ENCODE results near the gene LMCD1.

Gene LMCD1, protein sequence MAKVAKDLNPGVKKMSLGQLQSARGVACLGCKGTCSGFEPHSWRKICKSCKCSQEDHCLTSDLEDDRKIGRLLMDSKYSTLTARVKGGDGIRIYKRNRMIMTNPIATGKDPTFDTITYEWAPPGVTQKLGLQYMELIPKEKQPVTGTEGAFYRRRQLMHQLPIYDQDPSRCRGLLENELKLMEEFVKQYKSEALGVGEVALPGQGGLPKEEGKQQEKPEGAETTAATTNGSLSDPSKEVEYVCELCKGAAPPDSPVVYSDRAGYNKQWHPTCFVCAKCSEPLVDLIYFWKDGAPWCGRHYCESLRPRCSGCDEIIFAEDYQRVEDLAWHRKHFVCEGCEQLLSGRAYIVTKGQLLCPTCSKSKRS

DNA sequence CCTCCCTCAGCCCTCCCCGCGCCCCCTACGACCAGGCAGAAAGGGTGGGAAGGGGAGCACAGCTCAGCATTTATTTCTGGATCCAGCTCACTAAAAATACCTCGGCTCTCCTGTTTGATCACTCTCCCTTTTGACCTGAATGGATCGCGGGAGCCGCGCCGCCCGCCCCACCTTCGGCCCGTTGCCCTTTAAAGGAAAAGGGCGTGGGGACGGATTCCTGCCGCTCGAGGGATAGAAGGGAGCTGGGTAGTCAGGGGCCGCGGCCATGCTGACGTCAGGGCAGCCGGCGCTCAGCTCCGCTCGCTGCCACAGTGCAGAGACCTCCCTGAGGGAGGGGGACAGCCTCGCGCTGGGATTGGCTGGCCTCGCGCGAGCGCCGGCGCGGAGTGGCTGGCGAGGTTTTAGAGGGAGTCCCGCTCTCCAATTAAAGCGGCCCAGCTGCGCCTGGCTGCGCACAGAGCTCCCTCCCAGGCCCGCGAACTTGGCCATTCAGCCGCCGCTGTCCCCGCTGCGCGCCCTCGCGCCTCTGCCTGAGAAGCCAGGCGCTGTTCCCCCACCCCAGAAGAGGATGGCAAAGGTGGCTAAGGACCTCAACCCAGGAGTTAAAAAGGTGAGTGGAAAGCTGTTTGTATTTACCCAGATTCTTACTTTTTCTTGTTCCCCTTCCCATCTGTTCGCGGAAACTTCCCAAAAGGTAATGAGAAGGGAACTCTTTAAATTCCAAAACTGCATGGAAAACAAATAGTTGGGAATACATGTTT lies at the start of gene LMCD1:
TSS of gene LMCD1 (plus strand) at position 453 of the 761 bp plus-strand sequence. CDS start at position 569, 116 bp downstream.
- no peaks in the 10 kb centered on the region for H3K9me2 ChIP-seq (replicated peaks; ENCODE audit: insufficient read depth, low read length)
- H3F3A ChIP-seq (ENCODE audit: insufficient read depth): no peaks in the 10 kb centered on the region
- H3K4me3 ChIP-seq (ENCODE audit: insufficient read depth, low read length, poor library complexity, severe bottlenecking): peak within 1 kb of the TSS; percentile 36
- no peak for TF ChIP-seq EZH2phosphoT487 (conservative IDR thresholded peaks at IDR 0.05; ENCODE audit: low read length)
- TF ChIP-seq, protein P1, sequence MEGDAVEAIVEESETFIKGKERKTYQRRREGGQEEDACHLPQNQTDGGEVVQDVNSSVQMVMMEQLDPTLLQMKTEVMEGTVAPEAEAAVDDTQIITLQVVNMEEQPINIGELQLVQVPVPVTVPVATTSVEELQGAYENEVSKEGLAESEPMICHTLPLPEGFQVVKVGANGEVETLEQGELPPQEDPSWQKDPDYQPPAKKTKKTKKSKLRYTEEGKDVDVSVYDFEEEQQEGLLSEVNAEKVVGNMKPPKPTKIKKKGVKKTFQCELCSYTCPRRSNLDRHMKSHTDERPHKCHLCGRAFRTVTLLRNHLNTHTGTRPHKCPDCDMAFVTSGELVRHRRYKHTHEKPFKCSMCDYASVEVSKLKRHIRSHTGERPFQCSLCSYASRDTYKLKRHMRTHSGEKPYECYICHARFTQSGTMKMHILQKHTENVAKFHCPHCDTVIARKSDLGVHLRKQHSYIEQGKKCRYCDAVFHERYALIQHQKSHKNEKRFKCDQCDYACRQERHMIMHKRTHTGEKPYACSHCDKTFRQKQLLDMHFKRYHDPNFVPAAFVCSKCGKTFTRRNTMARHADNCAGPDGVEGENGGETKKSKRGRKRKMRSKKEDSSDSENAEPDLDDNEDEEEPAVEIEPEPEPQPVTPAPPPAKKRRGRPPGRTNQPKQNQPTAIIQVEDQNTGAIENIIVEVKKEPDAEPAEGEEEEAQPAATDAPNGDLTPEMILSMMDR (IDR thresholded peaks at IDR 0.05; ENCODE audit: insufficient read depth, low read length, poor library complexity, severe bottlenecking): no peak
- H3K36me3 ChIP-seq (ENCODE audit: low read length): no peaks in the 10 kb centered on the region
- no peaks in the 10 kb centered on the region for H4K20me1 ChIP-seq (ENCODE audit: low read depth, low read length)
- peak within 1 kb of the TSS; percentile 49 for H3K4me2 ChIP-seq (ENCODE audit: low read depth, low read length, poor library complexity, severe bottlenecking)
- no peaks in the 10 kb centered on the region for H3K79me2 ChIP-seq (ENCODE audit: insufficient read depth, low read length)
- no peaks in the 10 kb centered on the region for H3K9me3 ChIP-seq (ENCODE audit: insufficient read depth, low read length)
- H2AFZ ChIP-seq (ENCODE audit: low read depth, low read length, severe bottlenecking): peak within 1 kb of the TSS; percentile 78
- no peak within 1 kb of the TSS for H3K27ac ChIP-seq (ENCODE audit: low read depth, low read length)
- peak within 1 kb of the TSS; percentile 25; the same call in 1 of the 2 replicates for H3K9ac ChIP-seq (ENCODE audit: low read length)
- H3K27me3 ChIP-seq (ENCODE audit: low read length): no peaks in the 10 kb centered on the region

DNA sequence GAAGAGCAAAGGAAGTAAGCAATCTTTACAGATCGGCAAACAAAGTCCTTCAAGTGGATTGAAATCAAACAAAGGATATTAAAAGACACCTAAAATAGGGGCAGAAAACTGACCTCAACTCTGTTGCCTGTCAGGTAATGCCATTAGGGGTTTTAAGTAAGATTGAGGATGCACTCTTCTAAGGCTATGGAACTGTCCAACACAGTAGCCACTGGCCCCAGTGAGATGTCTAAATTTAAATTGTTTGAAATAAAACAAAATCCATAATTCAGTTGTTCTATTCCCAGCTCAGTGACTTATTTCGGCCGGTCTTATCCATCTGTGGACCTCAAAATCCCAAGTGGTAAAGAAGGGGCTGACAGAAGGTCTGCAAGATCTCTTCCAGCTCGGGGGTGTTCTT lies 49.5 kb upstream of the LMCD1 start:
- no peak overlapping the region for H3K4me3 ChIP-seq (ENCODE audit: insufficient read depth, low read length, poor library complexity, severe bottlenecking)
- H3F3A ChIP-seq (ENCODE audit: insufficient read depth): no peaks in the 10 kb centered on the region
- no peaks in the 10 kb centered on the region for H3K9me2 ChIP-seq (replicated peaks; ENCODE audit: insufficient read depth, low read length)
- H3K27ac ChIP-seq (ENCODE audit: low read depth, low read length): no peak overlapping the region
- H3K4me2 ChIP-seq (ENCODE audit: low read depth, low read length, poor library complexity, severe bottlenecking): no peak overlapping the region
- H3K27me3 ChIP-seq (ENCODE audit: low read length): 0 out of 2 replicates have a peak, but pooled peaks cover 4% of the 10 kb centered on the region
- TF ChIP-seq, protein P1 (IDR thresholded peaks at IDR 0.05; ENCODE audit: insufficient read depth, low read length, poor library complexity, severe bottlenecking): no peak
- no peak for TF ChIP-seq EZH2phosphoT487 (conservative IDR thresholded peaks at IDR 0.05; ENCODE audit: low read length)
- no peak overlapping the region for H3K9ac ChIP-seq (ENCODE audit: low read length)
- no peaks in the 10 kb centered on the region for H3K9me3 ChIP-seq (ENCODE audit: insufficient read depth, low read length)
- H3K36me3 ChIP-seq (ENCODE audit: low read length): no peaks in the 10 kb centered on the region
- H2AFZ ChIP-seq (ENCODE audit: low read depth, low read length, severe bottlenecking): no peak overlapping the region
- H4K20me1 ChIP-seq (ENCODE audit: low read depth, low read length): no peaks in the 10 kb centered on the region
- H3K79me2 ChIP-seq (ENCODE audit: insufficient read depth, low read length): no peaks in the 10 kb centered on the region

DNA sequence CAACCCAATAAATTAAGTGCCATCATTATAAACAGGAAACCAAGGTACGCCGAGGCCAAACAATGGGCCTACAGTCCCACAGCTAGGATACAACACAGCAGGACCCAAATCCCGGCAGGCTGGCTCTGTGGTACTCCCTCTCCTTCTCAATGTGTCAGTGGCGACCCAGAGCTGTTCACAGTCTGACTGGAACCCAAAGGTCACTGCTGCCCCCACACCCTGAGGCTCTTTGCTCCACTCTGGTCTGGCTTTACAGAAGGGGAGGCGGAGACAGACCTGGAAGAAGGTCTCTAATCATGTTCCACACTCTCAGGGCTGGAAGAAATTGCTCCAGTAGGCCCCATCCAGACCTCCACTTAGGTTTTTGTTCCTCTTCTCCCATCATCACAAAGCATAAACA lies 48.5 kb upstream of the LMCD1 start:
- H4K20me1 ChIP-seq (ENCODE audit: low read depth, low read length): no peaks in the 10 kb centered on the region
- no peak overlapping the region for H3K4me3 ChIP-seq (ENCODE audit: insufficient read depth, low read length, poor library complexity, severe bottlenecking)
- H3K36me3 ChIP-seq (ENCODE audit: low read length): no peaks in the 10 kb centered on the region
- no peak for TF ChIP-seq EZH2phosphoT487 (conservative IDR thresholded peaks at IDR 0.05; ENCODE audit: low read length)
- TF ChIP-seq, protein P1 (IDR thresholded peaks at IDR 0.05; ENCODE audit: insufficient read depth, low read length, poor library complexity, severe bottlenecking): no peak
- H3F3A ChIP-seq (ENCODE audit: insufficient read depth): no peaks in the 10 kb centered on the region
- H3K27me3 ChIP-seq (ENCODE audit: low read length): 0 out of 2 replicates have a peak, but pooled peaks cover 4% of the 10 kb centered on the region
- H2AFZ ChIP-seq (ENCODE audit: low read depth, low read length, severe bottlenecking): no peak overlapping the region
- H3K27ac ChIP-seq (ENCODE audit: low read depth, low read length): no peak overlapping the region
- no peaks in the 10 kb centered on the region for H3K9me3 ChIP-seq (ENCODE audit: insufficient read depth, low read length)
- H3K9ac ChIP-seq (ENCODE audit: low read length): no peak overlapping the region
- no peak overlapping the region for H3K4me2 ChIP-seq (ENCODE audit: low read depth, low read length, poor library complexity, severe bottlenecking)
- H3K79me2 ChIP-seq (ENCODE audit: insufficient read depth, low read length): no peaks in the 10 kb centered on the region
- no peaks in the 10 kb centered on the region for H3K9me2 ChIP-seq (replicated peaks; ENCODE audit: insufficient read depth, low read length)
